GM21515 (cell line): ENCODE measurements around the gene MYCBP2.
"Not testable (repeated sequence)": the region's sequence is repeated elsewhere in the genome, so short reads cannot be mapped to it uniquely, and the experiment has no call there.

Experiments
- ATAC-seq: cut with Tn5 transposase; IDR thresholded peaks from one replicate; pipeline ENCODE4 v1.9.1; 2021; ENCODE audit not compliant: unreplicated experiment

The MYCBP2 gene

DNA sequence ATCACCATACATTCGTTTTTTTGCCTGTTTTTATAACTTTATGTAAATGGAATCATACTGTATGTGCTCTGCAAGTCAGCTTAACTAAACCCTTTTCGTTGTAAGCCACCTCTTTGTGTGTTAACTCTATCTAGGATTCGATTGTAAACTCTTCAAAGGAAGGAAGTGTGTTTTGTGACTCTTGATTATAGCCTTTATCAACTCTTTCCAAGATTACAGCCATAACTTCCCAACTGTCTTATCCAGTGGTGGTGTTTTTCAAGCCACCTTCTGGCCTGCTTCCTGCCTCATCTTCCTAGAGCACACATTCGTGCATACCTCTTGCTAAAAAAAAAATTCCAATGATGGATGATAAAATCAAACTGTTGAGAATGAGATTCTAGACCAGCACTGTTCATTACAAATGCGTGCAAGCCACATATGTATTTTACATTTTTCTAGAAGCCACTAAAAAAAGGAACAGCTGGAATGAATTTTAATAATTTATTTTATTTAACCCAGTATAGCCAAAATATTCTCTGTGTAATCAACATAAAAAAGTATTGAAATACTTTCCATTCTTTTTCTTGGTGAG is 287.9 kb downstream of the MYCBP2 start:
- no peak for ATAC-seq

DNA sequence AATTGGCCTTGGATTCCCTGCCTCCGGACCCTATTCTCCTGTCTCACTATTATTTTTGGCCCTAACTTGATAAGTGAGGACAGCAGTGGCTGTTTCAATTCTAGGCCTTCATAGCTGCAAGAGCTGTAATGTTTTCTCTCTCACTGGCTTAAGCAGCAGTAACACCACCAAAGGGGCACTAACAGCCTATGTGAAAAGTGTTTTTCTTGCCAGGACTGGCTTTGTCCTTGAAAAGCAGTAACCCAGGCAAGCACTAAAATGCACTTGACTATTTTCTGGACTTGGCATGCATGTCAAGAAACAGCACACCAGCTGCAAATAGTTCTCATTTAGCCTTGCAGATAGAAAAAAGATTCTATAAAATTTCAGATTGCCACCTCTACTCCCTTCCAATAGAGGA is 290.6 kb downstream of the MYCBP2 start:
- no peak for ATAC-seq

DNA sequence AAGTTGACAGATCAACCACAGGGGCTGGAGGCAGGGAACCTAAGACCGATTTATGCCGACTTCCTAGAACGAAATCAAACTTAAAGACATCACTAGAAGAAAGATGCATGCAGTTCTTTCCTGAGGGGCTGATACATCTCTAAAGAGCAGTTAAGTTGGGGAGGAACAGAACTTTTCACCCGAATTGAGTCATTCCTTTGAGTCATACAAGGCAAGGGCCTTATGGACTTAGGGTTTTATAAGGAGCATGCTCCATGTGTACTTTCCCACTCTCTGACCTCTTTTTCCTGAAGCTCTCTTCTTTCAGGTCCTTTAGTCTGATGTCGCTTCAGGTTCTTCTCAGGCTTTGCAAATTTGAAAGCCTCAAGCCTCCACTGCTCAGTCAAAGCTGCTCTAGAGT is 292.0 kb downstream of the MYCBP2 start:
- no peak for ATAC-seq

DNA sequence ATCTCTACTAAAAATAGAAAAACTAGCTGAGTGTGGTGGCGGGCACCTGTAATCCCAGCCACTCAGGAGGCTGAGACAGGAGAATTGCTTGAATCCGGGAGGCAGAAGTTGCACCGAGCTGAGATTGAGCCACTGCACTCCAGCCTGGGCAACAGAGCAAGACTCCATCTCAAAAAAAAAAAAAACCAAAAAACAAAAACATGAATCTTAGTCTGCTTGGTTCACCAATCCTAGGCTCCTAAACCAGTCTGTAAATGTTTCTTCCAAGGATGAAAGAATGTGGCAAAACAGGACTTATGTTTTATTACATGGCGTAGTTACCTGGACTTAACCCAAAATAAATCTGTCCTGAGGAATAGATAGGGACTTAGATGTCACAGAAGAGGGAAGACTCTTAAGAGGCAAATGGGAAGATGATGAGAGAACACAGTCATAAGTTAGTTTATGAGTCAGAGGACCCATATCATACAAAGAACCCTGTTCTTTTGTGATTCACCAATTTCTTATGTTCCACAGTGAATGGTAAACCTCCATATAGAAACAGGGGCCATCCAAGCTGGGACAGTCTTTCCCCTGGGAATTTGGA is 293.1 kb downstream of the MYCBP2 start:
- ATAC-seq: no peak

DNA sequence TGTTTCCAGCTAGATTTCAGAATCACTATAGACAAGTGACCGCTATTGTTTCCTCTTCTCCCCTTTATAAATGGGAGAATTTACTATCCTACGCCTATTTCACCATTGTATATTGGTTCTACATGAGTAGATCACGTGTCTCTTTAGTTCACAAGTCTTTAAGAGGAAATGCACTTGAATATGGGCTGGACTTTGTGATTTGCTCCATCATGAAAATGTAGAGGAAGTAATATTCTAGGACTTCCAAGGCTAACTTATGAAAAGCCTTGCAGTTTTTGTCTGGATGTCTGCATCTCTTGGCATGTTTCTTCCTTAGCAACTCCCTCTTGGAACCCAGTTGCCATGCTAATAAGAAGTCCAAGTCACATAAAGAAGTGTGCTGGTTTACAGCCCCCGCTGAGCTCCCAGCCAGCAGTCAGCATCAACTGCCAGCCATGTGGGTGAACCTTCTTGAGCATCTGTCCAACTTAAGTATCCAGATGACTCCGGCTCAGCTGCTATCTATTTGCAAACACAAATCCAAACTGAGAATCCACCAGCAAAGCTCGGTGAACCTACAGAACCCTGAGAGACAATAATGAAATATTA is 295.1 kb downstream of the MYCBP2 start:
- ATAC-seq: no peak

DNA sequence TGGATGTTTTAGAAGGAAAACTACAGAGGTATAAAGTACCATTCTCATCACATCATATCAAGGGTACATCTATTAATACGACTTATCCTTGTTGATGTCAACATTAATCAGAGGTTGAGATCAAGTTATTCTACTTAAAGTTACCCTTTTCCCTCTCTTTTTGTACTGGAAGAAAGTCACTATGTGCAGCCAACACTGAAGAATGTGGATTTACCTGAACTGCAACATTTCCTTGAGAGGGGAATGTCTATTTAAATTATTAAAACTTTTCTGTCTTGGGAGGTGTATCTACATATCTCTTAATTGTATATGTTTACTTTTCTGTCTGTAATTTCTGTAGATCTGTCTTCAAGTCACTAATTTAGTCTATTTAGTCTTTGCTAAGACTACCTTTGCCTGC is 297.5 kb downstream of the MYCBP2 start:
- no peak for ATAC-seq

DNA sequence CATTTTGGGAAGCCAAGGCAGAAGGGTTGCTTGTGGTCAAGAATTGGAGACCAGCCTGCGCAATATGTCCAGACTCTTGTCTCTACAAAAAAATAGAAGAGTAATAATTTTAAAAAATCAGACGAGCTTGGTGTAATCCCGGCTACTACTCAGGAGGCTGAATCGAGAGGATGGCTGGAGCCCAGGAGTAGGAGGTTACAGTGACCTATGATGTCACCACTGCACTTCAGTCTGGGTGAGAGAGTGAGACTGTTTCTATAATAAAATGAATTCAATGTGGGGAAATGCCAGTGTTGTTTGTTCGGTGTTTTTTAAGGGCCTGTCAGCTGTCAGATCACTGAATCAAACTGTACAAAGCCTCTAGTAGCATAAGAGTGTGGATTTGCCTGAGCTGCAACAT is 298.7 kb downstream of the MYCBP2 start:
- no peak for ATAC-seq

DNA sequence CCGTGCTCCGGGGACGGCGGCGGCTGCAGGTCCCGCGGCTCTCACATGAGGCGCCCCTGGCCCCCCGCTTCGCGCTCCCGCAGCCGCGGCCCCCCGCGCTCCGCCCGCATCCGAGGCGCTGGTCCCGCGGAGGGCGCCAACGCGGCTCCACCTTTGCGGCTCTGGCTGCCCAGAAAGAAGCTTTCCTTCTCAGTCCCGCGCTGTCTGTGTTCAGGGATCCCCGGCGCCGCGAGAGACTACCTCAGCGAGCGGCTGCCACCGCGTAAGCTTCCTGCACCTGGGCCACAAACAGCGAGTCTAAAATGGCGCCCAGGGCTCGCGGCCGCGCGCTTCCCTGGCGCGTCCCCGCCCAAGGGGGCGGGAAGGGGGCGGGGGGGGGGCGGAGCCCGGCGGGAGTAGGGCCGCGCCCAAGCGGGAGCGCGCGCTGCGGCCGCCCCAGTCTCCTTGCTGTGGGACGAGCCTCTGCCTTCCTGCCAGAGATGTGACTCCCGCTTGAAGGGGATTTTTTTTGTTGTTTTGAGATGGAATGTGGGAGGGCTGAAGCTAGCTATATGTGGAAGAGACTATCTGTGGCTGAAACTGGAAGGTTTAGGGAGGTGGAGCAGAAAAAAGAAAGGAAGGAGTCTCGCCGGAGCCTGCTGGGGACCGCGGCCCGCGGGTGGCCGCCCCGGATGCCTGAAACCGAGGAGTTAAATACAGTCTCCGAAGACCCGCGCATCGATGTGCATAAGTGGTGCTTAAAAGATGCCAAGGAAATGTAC is 299.9 kb downstream of the MYCBP2 start, which contains the start of gene FBXL3:
FBXL3 (minus strand) TSS at position 299 of the 761 bp plus-strand sequence. CDS start 5,299 bp downstream, outside the sequence.
- ATAC-seq: peak; percentile 59

DNA sequence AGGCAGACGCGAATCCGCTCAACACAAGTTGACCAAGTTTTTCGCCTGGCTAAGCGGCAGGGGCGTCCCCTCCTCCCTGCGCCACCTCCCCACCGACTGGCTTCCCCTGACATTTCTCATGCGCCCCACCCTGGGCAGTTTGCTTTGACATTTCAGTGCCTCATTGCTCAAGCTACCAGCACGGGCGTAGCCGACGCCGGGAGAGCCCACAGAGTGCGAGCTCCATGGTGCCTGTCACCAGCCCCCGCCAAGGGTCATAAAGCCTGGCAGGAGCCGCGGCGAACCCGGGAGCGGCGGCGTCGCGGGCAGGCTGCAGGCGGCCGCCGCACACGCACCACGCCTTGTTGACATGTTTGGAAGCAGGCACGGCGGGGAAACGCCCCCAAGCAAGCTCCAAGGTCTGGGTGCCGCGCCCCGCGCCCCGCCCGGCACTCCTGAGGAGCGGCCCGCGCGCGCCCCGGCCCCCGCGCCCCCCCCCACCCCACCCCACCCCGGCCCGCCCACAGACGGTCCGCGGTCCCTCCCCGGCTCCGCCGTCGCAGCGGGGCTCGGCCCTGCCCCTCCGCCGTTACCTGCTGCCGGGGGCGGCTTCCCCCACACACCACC is 300.5 kb downstream of the MYCBP2 start:
- ATAC-seq: peak; percentile 53

DNA sequence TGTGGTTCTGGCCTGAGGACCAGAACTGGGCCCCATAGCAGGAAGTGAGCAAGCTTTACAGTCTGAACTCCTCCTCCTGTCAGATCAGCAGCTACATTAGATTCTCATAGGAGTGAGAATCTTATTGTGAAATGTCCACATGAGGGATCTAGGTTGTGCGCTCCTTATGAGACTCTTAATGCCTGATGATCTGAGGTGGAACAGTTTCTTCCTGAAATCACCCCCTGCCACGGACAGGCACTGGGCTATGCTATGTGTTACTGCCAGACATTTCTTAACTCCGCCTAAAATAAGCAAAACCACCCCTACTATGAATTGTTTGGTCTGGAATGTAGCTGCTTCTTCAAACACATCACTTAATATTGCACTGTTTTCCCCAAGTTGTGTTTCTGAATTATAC is 304.6 kb downstream of the MYCBP2 start:
- no peak for ATAC-seq

DNA sequence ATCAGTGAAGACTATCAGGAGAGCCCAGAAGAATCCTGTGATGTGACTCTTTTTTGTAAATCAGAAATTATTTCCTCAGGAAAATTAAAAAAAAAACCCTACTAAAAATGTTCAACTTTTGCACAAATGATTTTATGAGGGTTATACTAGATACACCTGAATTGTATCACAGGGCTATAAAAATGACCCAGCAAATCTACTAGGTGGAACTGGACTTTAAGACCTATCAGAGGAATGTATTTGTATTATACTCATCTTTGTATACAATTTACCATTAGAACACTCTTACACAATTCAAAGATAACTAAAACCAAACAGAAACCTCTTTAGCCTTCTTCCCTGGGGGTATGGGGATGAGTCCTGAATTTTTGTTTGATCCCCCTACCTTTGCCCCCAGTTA is 307.1 kb downstream of the MYCBP2 start:
- no peak for ATAC-seq

DNA sequence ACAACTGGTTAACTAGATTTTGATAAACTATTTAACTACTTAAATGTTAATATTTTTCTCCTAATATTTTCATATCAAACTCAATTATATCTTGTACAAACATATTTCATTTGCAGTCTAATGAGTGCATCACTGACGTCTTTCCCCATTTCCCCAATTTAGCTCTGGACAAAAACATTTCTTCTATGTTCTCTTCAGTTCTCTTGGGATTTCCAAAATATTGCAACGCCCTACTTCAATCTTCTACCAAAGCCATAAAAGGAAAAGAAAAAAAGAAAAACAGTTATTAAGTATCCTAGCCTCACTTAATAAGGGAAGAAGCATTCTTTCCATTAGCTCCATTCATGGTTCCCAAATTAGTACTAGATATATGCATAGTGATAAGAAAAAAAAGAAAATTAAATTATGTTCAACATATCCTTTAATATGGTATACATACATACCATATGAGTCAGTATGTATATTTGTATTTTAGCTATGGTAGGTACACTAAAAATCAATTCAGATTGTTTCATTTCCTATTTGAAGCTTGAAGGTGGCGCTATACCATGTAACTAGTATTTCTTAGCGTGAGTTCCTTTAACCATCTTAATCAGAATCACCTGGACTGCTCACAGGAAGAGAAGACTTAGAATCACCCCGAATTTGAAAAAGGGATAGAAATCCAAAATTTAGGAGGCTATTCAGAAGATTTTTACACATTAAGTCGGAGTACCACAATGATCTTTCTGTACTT is 309.8 kb downstream of the MYCBP2 start:
- ATAC-seq: no peak

DNA sequence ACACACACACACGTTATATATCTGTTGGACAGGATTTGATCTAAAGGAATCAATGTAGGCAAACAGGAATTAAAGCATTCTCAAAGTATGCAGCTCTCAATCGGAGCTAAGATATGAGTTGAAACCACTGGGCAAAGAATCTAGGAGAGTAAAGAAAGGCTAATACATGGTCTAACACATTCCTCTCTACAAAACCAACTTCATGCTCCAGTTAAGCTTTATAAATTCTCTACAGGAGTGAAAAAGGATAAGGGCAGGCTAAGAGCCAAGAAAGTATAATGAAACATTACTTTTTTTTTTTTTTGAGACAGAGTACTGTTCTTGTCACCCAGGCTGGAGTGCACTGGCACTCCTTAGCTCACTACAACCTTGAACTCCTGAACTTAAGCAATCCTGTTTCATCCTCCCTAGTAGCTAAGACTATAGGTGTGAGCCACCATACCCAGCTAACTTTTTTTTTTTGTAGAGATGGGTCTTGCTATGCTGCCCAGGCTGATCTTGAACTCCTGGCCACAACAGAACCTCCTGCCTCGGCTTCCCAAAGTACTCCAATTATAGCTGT is 310.6 kb downstream of the MYCBP2 start:
- ATAC-seq: no peak

DNA sequence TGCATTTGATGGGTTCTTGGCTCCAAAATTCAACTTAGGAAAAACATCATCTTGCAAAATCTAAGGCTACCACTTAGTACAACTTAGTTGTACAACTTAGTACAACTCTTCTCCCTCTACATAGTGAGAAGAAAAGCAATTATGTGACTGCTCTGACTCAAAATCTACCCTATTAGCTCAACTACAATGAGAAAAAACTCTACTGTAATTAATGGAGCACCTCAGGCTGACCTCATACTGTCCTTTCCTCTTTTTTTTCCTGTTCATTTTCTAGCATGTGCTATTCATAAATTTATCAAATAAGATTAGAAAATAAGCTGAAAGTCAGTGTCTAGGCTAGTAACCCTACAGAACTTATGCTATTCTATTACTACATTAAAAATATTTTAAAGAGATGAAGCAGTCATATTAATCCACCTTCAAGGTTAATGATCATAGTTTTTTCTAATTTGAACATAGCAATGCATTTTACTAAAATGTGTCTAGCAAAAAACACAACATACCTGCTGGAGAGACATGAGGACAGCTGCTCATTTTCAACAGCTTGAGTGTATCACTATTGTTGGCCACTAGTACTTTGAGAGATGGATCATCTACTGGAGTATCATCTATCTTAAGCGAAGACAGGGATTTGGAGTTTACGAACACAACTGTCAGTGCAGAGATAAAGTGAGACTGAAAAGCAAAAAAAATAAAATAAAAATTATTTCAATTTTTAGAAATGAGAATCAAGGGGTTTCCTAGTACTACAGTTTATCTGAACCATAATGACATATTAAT is 311.8 kb downstream of the MYCBP2 start:
- ATAC-seq: no peak

DNA sequence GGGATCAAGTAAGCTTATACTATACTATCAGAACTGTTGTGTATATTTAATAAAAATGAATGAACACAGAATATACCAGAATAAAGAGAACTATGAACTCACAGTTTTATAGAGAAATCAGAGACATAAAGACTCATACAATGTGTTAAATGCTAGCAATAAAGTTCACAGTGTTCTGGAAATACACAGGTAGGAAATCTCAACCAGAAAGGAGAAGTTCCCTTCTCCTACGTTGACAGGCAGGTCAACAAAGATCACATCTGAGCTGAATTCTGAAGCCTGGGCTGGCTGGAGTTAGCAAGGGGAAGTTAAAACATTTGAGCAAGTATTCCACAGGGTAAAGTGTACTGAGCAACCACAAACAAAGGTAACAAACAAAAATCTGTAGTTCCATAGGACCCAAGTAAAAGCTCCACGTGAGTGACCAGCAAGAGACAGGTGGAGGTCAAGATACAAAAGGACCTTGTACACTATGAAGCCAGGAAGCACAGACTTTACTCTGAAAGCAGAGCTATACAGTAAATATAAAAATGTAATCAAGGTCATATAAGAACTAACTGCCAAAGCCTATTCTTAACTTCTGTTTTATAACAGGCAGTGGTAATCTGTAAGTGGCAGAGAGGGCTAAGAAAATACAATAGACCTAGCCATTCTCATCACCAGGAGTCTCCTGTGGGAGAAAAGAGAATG is 312.9 kb downstream of the MYCBP2 start:
- no peak for ATAC-seq

DNA sequence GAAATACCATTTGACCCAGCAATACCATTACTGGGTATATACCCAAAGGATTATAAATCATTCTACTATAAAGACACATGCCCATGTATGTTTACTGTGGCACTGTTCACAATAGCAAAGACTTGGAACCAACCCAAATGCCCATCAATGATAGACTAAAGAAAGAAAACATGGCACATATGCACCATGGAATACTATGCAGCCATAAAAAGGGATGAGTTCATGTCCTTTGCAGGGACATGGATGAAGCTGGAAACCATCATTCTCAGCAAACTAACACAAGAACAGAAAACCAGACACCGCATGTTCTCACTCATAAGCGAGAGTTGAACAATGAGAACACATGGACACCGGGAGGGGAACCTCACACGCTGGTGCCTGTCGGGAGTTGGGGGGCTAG is 317.2 kb downstream of the MYCBP2 start:
- ATAC-seq: not testable (repeated sequence)

DNA sequence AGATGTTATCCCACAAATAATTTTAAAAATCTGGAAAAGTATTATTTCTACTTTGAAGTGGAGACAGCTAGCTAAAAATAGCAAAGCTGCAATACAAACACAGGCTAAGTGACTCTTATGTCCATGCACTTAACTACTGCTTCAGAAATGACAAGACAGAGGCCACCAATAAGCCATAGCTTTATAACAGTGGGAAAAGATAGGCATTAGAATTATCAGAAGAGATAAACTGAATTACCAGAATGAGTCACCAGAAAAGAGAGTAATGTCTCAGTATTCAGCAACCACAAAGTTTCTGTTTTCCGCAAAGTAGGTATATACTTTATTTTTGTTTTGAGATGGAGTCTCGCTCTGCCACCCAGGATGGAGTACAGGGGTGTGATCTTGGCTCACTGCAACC is 317.9 kb downstream of the MYCBP2 start:
- no peak for ATAC-seq

DNA sequence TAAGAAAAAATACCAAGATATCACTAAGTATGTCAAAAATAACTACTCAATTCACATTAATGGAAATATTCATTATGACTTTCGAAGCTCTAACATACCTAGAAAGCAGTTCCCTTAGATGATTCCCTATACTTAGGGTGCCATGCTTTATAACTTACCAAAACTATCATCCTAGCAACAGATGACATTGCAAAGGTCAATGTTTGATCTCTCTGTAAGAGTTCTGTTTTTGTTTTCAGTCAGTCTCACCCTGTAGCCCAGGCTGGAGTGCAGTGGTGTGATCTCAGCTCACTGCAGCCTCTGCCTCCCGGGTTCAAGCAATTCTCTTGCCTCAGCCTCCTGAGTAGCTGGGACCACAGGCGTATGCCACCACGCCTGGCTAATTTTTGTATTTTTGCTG is 318.6 kb downstream of the MYCBP2 start:
- not testable (repeated sequence) for ATAC-seq

DNA sequence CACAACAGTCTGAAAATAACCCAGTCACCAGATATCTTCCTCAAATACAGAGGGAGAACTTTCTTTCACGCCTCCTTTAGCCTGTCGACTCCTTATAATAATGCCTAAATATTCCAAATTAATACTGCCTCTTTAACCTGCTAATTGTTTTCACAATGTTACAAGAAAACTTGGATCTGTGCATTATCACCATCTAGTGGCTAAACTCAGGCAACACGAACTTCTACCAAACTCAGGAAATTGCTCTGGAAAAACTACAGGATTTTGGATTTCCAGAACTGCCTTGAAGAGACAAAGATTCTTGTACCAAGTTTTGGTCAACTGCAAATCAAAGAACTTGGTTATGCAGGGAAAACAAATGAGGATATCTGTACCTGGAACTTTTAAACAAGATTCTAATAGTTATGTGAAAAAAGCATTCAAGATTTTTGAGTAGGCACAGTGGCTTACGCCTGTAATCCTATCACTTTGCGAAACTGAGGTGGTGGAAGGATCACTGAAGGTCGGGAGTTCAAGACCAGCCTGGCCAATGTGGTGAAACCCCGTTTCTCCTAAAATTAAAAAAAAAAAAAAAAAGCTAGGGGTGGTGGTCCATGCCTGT is 324.2 kb downstream of the MYCBP2 start:
- no peak for ATAC-seq
